HG03378 (cell line): Measurements from ENCODE around the gene TNRC18.

Experiments used
- ATAC-seq: cut with Tn5 transposase; IDR thresholded peaks from one replicate; pipeline ENCODE4 v1.9.1; 2021; ENCODE audit warnings: mild to moderate bottlenecking, moderate library complexity; ENCODE audit not compliant: unreplicated experiment

Gene TNRC18

GRCh38 chr7:5428478-5429252 is 5.0 kb upstream of the TNRC18 start:
- no peak for ATAC-seq

DNA sequence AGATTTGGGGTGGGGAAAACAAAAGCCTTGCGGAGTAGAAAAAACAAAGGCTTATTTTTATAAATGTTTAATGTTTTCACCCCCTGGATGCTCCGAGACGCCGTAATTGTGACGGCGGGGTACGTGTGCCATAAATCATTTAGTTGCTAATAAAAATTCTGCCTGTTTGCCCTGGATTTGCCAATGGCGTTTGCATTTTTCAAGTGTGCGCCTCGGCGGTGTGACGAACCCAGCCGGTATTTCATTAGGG is 2.5 kb upstream of the TNRC18 start:
- ATAC-seq: no peak

- ATAC-seq: no peak
Observed at GRCh38 chr7:5425507-5426225, 2.0 kb upstream of the TNRC18 start.

- ATAC-seq: no peak
Observed at GRCh38 chr7:5424749-5425506, 1.3 kb upstream of the TNRC18 start.

- no peak for ATAC-seq
Observed at GRCh38 chr7:5423976-5424748, 528 bp upstream of the TNRC18 start.

- ATAC-seq: no peak
Observed at GRCh38 chr7:5422396-5423305, 983 bp downstream of the TNRC18 start.

- no peak for ATAC-seq
Observed at GRCh38 chr7:5421714-5422395, 1.8 kb downstream of the TNRC18 start.

GRCh38 chr7:5420881-5421713 is 2.5 kb downstream of the TNRC18 start:
- ATAC-seq: no peak

DNA sequence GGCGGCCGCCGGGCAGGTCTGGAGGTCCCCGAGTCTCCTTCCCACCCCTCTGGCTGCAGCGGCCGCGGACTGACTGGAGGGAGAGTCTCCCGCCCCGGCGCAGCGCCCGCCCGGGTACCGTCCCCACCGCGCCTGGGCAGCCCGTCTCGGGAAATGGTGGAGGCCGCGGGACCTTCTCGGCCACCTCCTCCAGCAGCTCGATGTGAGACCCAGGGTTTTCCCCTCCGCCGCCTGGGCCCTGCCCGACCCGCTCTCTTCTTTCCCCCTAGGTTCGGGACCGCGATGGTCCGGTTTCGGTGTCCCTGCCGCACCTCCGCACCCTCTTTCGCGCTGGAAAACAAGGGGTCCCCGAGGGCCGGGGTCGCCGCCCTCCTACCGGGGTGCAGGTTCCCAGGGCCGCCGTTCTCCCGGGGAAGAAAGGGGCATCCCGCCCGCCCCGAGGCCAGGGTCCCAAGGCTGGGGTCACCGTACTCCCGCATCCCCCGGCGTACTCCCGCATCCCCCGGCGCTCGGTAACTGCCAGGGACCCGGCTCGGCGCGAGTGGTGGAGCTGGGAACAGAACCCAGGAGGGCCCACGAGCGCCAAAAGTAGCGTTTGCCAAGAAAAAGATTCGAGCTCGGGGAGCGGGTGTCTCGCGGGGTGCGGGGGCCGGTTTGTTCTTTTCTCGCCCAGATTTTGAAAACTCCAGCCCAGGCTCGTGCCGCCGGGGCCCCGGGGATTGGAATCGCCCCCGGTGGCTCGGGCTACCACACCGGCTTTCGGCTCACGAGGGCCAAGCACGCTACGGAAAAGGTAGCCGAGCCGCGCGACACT is 3.4 kb downstream of the TNRC18 start:
- ATAC-seq: no peak

DNA sequence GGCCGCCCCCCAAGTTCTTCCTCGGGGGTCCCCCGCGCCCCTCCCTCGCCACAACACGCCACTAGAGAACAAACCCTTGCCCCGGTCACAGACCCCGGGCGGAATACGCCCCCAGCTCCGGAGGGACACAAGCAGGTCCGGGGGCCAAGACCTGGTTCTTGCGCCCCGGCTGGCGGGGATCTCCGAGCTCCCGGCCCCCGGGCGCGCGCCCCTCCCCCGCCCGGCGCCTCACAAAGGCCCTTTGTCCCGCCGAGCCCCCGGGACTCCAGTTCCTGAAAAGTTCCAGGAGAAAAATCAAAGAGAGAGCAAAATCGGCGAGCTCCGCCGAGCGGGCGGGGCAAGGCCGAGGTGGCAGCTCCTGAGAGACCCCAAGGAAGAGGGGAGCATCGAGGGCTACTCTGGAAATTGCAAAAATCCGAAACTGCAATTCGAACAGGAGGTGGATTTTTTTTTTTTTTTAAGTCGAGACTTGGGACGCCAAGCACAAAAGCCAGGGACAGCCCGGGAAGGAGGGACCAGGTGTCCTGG is 4.0 kb downstream of the TNRC18 start:
- ATAC-seq: no peak

DNA sequence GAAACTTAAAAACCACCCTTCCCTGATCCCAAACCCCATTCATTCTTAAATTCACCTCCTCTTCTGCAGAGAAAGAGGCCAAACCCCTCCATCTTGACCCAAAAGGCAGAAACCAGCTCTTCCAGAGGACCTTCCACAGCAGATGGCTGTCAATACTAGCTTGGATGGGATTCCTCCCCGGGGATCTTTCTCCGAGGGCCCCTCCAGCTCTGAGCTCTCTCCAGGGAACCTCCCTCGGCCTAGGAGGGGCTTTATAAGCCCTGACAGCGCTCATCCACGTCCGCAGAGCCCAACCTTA is 5.4 kb downstream of the TNRC18 start:
- ATAC-seq: no peak

GRCh38 chr7:5417106-5418071 is 6.2 kb downstream of the TNRC18 start:
- ATAC-seq: no peak

DNA sequence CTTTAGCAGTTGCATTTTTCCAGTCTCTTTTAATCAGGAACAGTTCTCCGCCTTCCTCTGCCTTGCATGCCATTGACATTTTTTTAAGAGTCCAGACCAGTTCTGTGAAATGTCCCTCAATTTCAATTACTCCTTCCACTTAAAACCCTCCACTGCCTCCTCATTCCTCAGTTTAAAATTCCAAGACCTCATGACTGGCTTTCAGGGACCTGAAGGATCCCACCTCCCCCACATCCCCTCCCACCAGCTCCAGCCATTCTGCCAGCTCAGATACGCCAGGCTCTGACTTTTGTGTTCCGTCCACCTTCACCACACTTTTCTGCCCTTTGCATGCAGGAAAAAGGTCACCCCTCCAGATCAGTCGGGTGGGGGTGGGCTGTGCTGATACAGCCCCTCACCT is 8.7 kb downstream of the TNRC18 start:
- no peak for ATAC-seq

GRCh38 chr7:5413449-5413786 is 10.2 kb downstream of the TNRC18 start:
- no peak for ATAC-seq

- ATAC-seq: no peak
Observed at GRCh38 chr7:5408777-5409176, 14.9 kb downstream of the TNRC18 start.

DNA sequence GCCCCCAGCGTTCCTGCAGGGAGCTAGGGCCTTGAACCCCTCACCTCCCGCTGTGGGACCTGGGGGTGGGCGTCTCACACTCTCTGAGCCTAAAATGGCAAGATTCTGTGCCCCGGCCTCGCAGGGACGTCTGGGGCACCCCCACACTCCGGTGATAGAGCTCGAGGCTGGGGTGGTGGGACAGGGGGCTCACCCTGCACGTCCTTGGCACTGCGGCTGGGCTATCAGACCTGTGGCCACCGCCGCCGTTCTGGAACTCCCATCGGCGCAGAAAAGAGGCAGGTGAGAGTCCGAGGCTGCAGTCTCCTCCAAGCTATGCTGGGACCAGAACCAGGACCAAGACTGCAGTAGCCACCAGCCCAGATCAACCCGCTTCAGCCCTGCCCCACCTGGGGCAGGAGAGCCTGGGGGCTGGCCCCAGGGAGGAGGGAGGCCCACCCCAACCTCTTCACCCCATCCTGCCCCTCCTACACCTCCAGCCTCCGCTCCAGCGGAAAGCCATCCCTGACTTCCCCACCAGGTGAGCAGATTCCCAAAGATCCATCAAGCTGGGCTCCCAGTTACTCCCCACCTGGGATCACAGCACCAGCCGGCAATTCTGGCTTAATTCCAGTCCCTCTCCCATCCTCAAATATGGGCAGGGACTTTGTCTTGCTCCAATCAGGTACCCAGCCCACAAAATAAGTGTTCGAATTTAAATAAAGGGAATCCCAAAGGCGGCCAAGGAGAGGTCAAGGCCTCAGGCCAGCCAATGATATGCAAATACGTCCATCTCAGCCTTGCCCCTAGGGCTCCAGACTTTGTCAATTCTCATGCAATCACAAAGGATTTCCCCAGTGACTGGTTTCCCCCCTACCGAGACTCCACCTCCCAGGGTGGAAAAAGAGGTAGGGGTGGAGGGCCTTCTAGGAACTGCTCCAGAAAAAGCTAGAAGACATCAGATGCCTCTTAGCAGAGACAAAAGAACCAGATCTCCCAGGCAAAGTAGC is 16.4 kb downstream of the TNRC18 start:
- ATAC-seq: no peak
